C1 segment of cervical spinal cord (tissue), 14 donors: Measurements from ENCODE around the gene BET1.
"Not testable (repeated sequence)": the region's sequence is repeated elsewhere in the genome, so short reads cannot be mapped to it uniquely, and the experiment has no call there.

Source experiments
- DNase-seq, 14 donors: peaks; one replicate each; lab custom pipeline; 2025; lab: John Stamatoyannopoulos, UW

Gene BET1

GRCh38 chr7:94004024-94004951, at the start of gene BET1:
BET1 (minus strand) TSS chr7:94004355; CDS start chr7:94004216, 139 bp downstream.
- peak; percentile 36 to 93 (median 88) for DNase-seq

DNA sequence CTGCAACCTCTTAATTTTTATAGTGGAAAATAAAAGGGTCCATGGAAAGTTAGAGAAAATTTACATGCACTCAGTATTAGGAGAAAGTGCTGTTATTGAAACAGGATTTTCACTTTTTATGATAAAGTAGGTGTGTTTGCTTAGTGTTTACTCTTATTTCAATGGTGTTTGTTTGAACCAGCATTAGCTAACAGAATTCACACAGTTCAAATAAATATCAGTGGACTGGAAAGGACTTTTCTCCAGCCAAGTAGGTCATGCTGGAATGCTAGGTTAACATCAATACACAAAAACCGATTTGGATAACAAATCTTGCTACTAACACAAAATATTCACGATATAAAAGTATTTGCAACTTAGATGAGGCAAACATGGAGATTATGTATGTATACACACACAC, 49.4 kb upstream of the BET1 start:
- no peak for DNase-seq

GRCh38 chr7:94052398-94053180, 48.4 kb upstream of the BET1 start:
- no peak for DNase-seq

- no peak for DNase-seq
These were observed 45.9 kb upstream of the BET1 start for GRCh38 chr7:94050046-94050445.

GRCh38 chr7:94049615-94050014, 45.5 kb upstream of the BET1 start:
- DNase-seq: no peak

DNA sequence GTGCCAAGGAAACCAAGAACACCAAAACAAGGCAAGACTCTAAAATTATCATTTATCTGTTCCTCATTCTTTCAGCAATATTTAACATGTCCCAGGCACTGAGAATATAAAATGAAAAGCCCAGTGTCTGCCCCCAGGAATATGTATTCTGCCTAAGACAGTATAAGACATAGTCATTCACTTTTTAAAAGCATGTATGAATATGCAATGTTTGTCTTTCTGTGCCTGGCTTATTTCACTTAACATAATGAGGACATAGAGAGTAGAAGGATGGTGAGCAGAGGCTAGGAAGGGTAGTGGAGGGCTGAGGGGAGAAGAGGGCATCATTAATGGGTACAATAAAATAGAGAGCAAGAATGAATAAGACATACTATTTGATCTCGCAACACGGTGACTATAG, 44.6 kb upstream of the BET1 start:
- DNase-seq: no peak

- DNase-seq: no peak
These were observed 43.8 kb upstream of the BET1 start for GRCh38 chr7:94047956-94048355.

DNA sequence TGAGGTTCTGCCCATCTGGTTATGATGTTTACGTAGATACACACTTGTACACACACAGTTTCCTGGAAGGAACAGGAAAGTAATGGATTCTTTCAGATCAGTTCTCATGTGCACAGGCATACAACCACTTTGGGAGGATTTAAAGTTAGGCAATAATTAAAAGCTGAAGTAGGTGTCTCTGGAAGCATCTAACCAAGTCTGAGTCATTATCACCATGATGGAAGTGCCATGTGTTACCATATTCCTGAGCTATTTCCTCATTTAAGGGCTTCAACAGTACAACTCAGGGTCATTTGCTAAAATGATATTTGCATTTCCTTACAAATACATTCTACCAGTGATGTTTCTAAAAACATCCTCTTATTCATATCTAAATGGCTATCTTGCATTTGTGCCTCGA, 41.4 kb upstream of the BET1 start:
- no peak for DNase-seq

GRCh38 chr7:94044806-94045205, 40.7 kb upstream of the BET1 start:
- DNase-seq: no peak

- DNase-seq: no peak
These were observed 39.1 kb upstream of the BET1 start for GRCh38 chr7:94043299-94043698.

DNA sequence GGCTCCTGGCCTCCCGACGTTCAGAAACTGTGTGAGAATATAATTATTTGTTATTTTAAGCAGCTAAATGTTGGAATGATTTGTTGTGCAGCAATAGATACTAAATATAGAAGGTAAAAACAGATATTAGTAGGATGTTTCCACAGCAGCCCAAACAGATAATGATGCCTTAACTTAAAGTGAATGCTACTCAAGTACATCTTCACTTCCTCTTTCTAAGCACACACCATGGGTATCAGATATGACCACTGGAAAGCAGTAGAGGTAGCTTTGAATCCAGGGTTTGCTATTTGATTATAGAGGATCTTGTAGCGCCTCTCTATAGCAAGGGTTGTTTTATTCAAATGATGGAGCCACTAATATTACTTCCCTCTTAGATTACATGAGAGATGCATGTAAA, 38.2 kb upstream of the BET1 start:
- DNase-seq: no peak

DNA sequence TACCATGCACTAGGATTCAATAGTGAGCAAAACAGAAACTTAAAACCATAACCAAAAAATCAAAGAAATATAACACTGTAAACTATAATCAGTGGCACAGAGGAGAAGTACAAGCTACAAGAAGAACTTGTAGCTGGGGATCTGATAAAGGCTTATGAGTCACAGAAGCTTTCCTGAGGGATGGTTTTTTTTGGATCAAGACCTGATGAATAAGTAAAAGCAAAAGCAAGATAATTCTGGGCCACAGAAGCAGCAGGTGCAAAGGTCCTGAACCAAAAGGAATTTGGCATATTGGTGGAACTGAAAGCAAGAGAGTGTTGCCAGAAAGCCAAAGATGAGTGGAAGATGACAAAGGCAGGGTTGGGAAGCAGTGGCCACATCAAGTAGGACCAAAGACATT, 37.4 kb upstream of the BET1 start:
- no peak for DNase-seq

- no peak for DNase-seq
These were observed 36.1 kb upstream of the BET1 start for GRCh38 chr7:94040254-94040653.

DNA sequence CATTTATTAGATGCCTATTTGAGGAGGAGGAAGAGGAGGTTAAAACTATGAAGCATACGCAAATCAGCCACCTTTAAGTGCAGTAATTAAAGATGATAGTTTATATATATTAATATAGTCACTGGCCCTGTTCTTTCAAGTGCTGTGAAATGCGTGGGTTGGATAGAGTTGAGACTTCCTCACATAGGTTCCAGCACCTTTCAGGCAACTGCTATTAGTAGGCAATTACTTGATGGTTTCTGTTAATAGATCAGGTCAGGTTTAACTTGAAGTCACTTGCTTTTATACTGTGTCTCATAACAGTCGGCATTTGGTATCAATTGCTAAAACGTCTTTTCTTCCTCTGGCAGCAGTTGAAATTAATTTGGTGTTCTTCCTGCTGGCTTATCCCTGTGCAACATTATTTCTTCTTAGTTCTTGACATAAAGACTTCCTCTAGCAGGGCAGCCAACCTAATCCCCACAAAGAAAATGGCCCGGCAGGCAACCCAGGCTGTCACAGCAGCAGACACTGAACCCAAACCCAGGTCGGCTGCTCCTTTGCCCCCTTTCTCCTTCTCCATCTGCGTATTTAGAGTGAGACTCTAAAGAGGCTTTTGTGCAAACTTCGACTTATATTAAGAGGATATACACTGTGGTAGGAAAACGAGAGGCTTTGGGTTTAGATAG, 35.3 kb upstream of the BET1 start:
- DNase-seq: no peak

DNA sequence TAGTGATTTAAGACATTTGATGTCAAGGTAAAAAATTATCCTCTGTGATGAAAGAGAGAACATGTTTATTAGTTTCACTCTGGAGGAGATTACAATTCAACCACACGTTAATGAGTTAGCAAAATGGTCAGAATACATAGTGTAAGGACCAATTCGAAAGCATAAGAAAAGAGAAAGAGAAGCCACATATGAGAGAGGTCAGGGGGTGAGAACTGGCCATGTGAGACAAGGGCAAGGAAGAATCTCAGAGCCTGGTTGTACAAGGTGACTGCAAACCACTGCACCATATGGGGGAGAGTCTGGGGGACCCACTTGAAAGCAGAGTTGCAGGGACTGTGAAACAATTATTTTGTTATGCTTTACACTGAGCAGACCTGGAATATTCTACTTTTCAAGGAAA, 27.7 kb upstream of the BET1 start:
- DNase-seq: no peak

DNA sequence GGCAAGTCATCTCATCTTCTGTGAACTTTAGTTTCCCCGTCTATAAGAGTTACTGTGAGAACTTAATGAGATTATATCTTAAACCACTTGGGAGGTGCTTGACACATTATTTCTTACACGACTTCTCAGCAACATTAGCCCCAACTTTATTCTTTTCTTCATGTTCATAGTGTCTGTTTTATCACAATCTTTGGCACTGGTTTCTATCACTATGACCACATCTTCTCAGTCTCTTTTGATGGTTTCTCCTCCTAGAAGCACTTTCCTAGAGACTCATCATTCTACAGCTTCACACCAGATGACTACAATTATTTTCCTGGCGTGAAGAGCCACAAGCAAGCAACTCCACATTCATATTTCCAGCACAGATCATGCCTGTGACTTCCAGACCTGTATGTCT, 26.5 kb upstream of the BET1 start:
- no peak for DNase-seq

GRCh38 chr7:94029976-94030375, 25.8 kb upstream of the BET1 start:
- no peak for DNase-seq

DNA sequence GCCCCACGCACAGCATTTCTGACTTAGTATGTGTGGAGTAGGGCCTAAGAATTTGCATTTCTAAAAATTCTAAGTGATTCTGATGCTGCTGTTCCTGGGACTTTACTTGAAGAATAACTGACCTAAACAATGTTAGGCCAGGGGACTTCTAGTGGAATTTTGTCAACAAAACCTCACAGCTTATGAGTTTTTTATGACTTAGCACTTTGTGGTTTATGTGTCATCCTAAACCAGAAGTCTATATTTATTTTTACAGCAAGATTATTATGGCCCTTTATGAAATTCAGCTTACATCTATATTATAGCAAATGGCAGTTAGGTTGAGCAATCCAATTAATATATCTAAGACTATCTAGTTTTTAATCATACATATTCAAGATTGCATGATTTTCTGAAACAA, 24.6 kb upstream of the BET1 start:
- no peak for DNase-seq

DNA sequence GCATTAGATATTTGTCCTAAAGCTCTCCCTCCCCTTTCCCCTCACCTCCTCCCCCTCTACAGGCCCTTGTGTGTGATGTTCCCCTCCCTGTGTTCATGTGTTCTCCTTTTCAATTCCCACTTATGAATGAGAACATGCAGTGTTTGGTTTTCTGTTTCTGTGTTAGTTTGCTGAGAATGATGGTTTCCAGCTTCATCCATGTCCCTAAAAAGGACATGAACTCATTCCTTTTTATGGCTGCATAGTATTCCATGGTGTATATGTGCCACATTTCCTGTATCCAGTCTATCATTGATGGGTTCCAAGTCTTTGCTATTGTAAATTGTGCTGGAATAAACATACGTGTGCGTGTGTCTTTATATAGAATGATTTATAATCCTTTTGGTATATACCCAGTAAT, 22.5 kb upstream of the BET1 start:
- not testable (repeated sequence) for DNase-seq

GRCh38 chr7:94022550-94022949, 18.4 kb upstream of the BET1 start:
- DNase-seq: no peak

DNA sequence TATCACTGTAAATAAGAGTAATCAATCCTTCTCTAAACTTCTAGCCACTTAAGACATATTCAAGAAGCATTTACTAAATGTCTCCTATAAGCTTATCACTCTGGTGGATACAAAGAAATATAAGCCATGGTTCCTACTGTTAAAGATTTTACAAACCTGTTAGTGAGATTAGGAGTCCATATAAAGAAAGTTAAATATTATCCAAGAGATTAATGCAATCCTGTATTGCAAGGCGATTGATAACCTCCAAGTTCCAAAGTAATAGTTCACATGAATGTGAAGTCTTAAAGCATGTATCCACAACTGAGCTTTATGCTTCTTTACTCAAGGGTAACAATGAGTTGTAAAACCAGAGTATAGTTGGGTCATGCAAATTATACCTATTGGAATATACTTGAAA, 12.6 kb upstream of the BET1 start:
- DNase-seq: no peak

- no peak for DNase-seq
These were observed 11.4 kb upstream of the BET1 start for GRCh38 chr7:94015538-94015937.
